Measurements from ENCODE around the gene MYOG. TPM values are rescaled to one million over a fixed set of nuclear protein-coding genes. Genes with fewer than 3 reads are reported as not detected.

Gene MYOG
- total RNA-seq, 1 experiment from 2014 or later, result not detected

DNA sequence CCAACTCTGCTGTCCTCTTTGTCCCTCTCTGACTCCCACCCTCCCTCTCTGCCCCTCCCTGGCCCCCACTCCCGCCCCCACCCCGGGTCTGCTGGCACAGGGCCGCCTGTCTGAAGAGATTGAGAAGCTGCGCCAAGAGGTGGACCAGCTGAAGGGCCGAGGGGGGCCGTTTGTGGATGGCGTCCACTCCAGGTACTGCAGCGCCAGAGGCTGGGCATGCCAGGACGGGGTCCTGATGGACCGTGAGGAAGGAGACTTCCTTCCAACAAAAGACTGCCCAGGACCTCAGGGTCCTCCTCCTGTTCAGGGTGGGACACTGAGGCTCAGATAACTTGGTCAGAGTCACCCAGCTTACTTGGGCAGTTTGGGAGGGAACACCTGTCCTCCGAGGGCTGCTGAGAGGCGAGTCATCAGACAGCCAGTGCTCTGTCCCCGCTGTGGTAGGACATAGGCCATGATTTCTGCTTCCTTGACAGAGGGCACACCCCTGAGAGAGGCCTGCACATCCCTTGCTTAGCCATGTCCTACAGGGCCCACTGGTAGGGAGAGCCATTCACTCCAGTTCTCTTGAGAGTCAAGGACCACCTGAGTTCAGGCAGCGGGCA is 36.1 kb downstream of the MYOG start:
- no peak overlapping the region for H3K27ac Mint-ChIP-seq (ENCODE audit: unreplicated experiment)
- intact Hi-C loops (cut with micrococcal nuclease; ENCODE audit: unreplicated experiment), result no loop called here
- H3K27me3 ChIP-seq (replicated peaks; ENCODE audit: control insufficient read depth, insufficient read depth, low read length), result no peaks in the 10 kb centered on the region
- no peaks in the 10 kb centered on the region for H3K36me3 Mint-ChIP-seq (ENCODE audit: insufficient read depth, unreplicated experiment)
- H3K4me3 Mint-ChIP-seq (ENCODE audit: unreplicated experiment), result no peak overlapping the region
- H3K4me3 ChIP-seq (ENCODE audit: low read depth, low read length), result no peak overlapping the region
- no peaks in the 10 kb centered on the region for H3K4me1 Mint-ChIP-seq (ENCODE audit: low read depth, unreplicated experiment)
- no peaks in the 10 kb centered on the region for H3K36me3 ChIP-seq (ENCODE audit: control insufficient read depth, insufficient read depth, low read length)
- ChIA-PET POLR2A (no interaction called here), CTCF (interaction anchor here (1.5 kb wide), 1 partner anchor 10 kb away, joined by 3 read pairs; no protein-coding TSS in a partner anchor)
- no peaks in the 10 kb centered on the region for H3K9me3 Mint-ChIP-seq (ENCODE audit: unreplicated experiment)
- no TSS peak for BruUV-seq (replicated peaks)
- H3K9me3 ChIP-seq, result no peaks in the 10 kb centered on the region
- TF ChIP-seq, protein P1, sequence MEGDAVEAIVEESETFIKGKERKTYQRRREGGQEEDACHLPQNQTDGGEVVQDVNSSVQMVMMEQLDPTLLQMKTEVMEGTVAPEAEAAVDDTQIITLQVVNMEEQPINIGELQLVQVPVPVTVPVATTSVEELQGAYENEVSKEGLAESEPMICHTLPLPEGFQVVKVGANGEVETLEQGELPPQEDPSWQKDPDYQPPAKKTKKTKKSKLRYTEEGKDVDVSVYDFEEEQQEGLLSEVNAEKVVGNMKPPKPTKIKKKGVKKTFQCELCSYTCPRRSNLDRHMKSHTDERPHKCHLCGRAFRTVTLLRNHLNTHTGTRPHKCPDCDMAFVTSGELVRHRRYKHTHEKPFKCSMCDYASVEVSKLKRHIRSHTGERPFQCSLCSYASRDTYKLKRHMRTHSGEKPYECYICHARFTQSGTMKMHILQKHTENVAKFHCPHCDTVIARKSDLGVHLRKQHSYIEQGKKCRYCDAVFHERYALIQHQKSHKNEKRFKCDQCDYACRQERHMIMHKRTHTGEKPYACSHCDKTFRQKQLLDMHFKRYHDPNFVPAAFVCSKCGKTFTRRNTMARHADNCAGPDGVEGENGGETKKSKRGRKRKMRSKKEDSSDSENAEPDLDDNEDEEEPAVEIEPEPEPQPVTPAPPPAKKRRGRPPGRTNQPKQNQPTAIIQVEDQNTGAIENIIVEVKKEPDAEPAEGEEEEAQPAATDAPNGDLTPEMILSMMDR (IDR thresholded peaks at IDR 0.05; ENCODE audit: insufficient read depth in 1 of 2, low read depth in 1 of 2, low read length in 1 of 2, severe bottlenecking in 1 of 2, unreplicated experiment in 1 of 2), result no peak
- no peaks in the 10 kb centered on the region for H3K4me1 ChIP-seq
- no peaks in the 10 kb centered on the region for H3K27me3 Mint-ChIP-seq (ENCODE audit: insufficient read depth, unreplicated experiment)
- no peak for DNase-seq

DNA sequence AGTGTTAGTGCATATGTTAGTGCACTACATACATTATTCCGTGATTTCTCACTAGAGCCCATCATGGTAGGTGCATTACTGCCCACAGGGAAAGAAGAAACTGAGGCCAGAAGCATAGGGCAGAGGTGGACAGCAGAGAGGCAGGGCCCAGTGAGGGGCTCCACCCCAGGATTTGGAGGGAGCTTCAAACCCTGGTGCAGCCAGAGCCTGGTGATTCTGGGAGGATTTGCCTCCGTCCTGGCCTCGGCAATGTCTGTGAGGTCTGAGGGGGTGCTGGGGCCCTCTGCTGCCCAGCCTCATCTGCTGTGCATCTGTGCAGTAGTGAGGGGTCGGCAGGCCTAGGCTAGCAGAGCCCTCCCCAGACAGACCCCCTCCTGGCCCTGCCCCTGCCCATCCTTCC is 36.7 kb downstream of the MYOG start:
- POLR2A ChIA-PET, result no interaction called here
- no peaks in the 10 kb centered on the region for H3K36me3 Mint-ChIP-seq (ENCODE audit: insufficient read depth, unreplicated experiment)
- H3K4me1 Mint-ChIP-seq (ENCODE audit: low read depth, unreplicated experiment), result no peaks in the 10 kb centered on the region
- Histone ChIP-seq H3K4me3 (ENCODE audit: low read depth, low read length) (no peak overlapping the region), H3K9me3 (no peaks in the 10 kb centered on the region), H3K27me3 (replicated peaks; ENCODE audit: control insufficient read depth, insufficient read depth, low read length) (no peaks in the 10 kb centered on the region), H3K36me3 (ENCODE audit: control insufficient read depth, insufficient read depth, low read length) (no peaks in the 10 kb centered on the region), H3K4me1 (no peaks in the 10 kb centered on the region)
- no peaks in the 10 kb centered on the region for H3K9me3 Mint-ChIP-seq (ENCODE audit: unreplicated experiment)
- BruUV-seq (replicated peaks), result no TSS peak
- intact Hi-C loops (cut with micrococcal nuclease; ENCODE audit: unreplicated experiment), result no loop called here
- H3K27ac Mint-ChIP-seq (ENCODE audit: unreplicated experiment), result no peak overlapping the region
- CTCF ChIA-PET, result interaction anchor here (1.5 kb wide), 1 partner anchor 9 kb away, joined by 3 read pairs; no protein-coding TSS in a partner anchor
- no peaks in the 10 kb centered on the region for H3K27me3 Mint-ChIP-seq (ENCODE audit: insufficient read depth, unreplicated experiment)
- H3K4me3 Mint-ChIP-seq (ENCODE audit: unreplicated experiment), result no peak overlapping the region
- TF ChIP-seq, protein P1 (IDR thresholded peaks at IDR 0.05; ENCODE audit: insufficient read depth in 1 of 2, low read depth in 1 of 2, low read length in 1 of 2, severe bottlenecking in 1 of 2, unreplicated experiment in 1 of 2), result no peak
- no peak for DNase-seq

DNA sequence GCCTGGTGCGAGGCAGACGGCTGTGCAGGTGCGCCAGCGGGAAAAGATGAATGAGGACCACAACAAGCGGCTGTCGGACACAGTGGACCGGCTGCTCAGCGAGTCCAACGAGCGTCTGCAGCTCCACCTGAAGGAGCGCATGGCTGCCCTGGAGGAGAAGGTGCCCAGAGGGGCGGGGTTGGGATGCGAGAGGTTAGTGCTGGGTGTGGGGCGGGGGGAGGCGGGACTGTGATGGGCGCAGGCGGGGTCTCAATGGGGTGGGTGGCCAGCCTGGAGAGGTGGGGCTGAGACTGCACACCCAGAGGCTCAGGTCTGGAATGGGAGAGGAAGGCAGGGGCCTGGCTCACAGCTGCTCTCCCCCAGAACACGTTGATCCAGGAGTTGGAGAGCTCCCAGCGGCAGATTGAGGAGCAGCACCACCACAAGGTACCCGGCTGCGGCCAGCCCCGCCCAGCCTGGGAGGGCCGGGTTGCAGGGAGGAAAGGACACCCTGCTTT is 37.2 kb downstream of the MYOG start:
- Histone ChIP-seq H3K4me3 (ENCODE audit: low read depth, low read length) (no peak overlapping the region), H3K36me3 (ENCODE audit: control insufficient read depth, insufficient read depth, low read length) (no peaks in the 10 kb centered on the region), H3K9me3 (no peaks in the 10 kb centered on the region), H3K27me3 (replicated peaks; ENCODE audit: control insufficient read depth, insufficient read depth, low read length) (no peaks in the 10 kb centered on the region), H3K4me1 (no peaks in the 10 kb centered on the region)
- POLR2A ChIA-PET, result no interaction called here
- no peak overlapping the region for H3K27ac Mint-ChIP-seq (ENCODE audit: unreplicated experiment)
- no peaks in the 10 kb centered on the region for H3K27me3 Mint-ChIP-seq (ENCODE audit: insufficient read depth, unreplicated experiment)
- TF ChIP-seq, protein P1 (IDR thresholded peaks at IDR 0.05; ENCODE audit: insufficient read depth in 1 of 2, low read depth in 1 of 2, low read length in 1 of 2, severe bottlenecking in 1 of 2, unreplicated experiment in 1 of 2), result no peak
- no peaks in the 10 kb centered on the region for H3K36me3 Mint-ChIP-seq (ENCODE audit: insufficient read depth, unreplicated experiment)
- intact Hi-C loops (cut with micrococcal nuclease; ENCODE audit: unreplicated experiment), result no loop called here
- DNase-seq, result no peak
- H3K9me3 Mint-ChIP-seq (ENCODE audit: unreplicated experiment), result no peaks in the 10 kb centered on the region
- CTCF ChIA-PET, result no interaction called here
- no TSS peak for BruUV-seq (replicated peaks)
- H3K4me3 Mint-ChIP-seq (ENCODE audit: unreplicated experiment), result no peak overlapping the region
- no peaks in the 10 kb centered on the region for H3K4me1 Mint-ChIP-seq (ENCODE audit: low read depth, unreplicated experiment)

All from Caco-2 (cell line).